AG04450 (cell line): ENCODE results near the gene NUP42. TPM values are rescaled to one million over a fixed set of nuclear protein-coding genes. Genes with fewer than 3 reads are reported as not detected.

ENCODE experiments used
- CTCF ChIA-PET: fragments of 300-600, 350-600 bp; formaldehyde crosslinking; extraction: SDS; loops from one replicate; lab custom pipeline; 2022; ENCODE audit warnings: antibody characterized with exemption, inconsistent platforms; lab: Charles Lee
- POLR2A ChIA-PET: fragments of 350-600 bp; formaldehyde crosslinking; extraction: SDS; loops from one replicate; lab custom pipeline; 2021; ENCODE audit warnings: antibody characterized with exemption, inconsistent platforms; lab: Yijun Ruan, JAX
- DNase-seq: peaks from one replicate; pipeline ENCODE4 v3.0.0-alpha.2; 2011; ENCODE audit warnings: low read depth, low spot score
- H3K27ac ChIP-seq: one replicate; pipeline ENCODE4 v1.5.1; 2012; ENCODE audit warnings: low read depth, low read length, control low read depth
- H3K27me3 ChIP-seq: one replicate; pipeline ENCODE4 v1.6.0; 2012; ENCODE audit warnings: low read length; ENCODE audit not compliant: control insufficient read depth, insufficient read depth
- H3K4me3 ChIP-seq: 2 replicates; pipeline ENCODE4 v1.5.1; 2011; ENCODE audit warnings: mild to moderate bottlenecking, low read depth, low read length, control low read depth
- H3K9me3 ChIP-seq: 2 replicates; pipeline ENCODE4 v1.5.1; 2012; ENCODE audit warnings: low read length; ENCODE audit not compliant: control insufficient read depth, insufficient read depth
- polyA plus RNA-seq: library from polyadenylated mRNA; depleted of rRNA; stranded (reverse); fragments of >200 nt; gene quantifications from 2 replicates; pipeline ENCODE4 v1.2.3, GENCODE V29; 2011
- TF ChIP-seq, protein P1 (sequence below): IDR thresholded peaks from 2 replicates; pipeline ENCODE4 v1.5.1; 2011; ENCODE audit warnings: low read depth, low read length, control low read depth, inconsistent platforms

The NUP42 gene
- polyA plus RNA-seq, 1 experiment = 17.4 TPM

DNA sequence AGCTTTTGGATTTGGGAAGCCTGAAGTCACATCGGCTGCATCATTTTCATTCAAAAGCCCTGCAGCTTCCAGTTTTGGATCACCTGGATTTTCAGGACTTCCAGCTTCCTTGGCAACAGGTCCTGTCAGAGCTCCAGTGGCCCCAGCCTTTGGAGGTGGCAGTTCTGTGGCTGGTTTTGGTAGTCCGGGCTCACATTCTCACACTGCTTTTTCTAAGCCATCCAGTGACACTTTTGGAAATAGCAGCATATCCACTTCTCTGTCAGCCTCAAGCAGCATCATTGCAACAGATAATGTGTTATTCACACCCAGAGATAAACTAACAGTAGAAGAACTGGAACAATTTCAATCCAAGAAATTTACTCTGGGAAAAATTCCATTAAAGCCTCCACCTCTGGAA is 18.5 kb downstream of the NUP42 start:
- H3K27ac ChIP-seq = no peak overlapping the region
- H3K9me3 ChIP-seq = no peaks in the 10 kb centered on the region
- CTCF ChIA-PET = no interaction called here
- no peak for DNase-seq
- POLR2A ChIA-PET = no interaction called here
- no peak overlapping the region for H3K4me3 ChIP-seq
- TF ChIP-seq, protein P1, sequence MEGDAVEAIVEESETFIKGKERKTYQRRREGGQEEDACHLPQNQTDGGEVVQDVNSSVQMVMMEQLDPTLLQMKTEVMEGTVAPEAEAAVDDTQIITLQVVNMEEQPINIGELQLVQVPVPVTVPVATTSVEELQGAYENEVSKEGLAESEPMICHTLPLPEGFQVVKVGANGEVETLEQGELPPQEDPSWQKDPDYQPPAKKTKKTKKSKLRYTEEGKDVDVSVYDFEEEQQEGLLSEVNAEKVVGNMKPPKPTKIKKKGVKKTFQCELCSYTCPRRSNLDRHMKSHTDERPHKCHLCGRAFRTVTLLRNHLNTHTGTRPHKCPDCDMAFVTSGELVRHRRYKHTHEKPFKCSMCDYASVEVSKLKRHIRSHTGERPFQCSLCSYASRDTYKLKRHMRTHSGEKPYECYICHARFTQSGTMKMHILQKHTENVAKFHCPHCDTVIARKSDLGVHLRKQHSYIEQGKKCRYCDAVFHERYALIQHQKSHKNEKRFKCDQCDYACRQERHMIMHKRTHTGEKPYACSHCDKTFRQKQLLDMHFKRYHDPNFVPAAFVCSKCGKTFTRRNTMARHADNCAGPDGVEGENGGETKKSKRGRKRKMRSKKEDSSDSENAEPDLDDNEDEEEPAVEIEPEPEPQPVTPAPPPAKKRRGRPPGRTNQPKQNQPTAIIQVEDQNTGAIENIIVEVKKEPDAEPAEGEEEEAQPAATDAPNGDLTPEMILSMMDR = no peak
- H3K27me3 ChIP-seq = no peaks in the 10 kb centered on the region

DNA sequence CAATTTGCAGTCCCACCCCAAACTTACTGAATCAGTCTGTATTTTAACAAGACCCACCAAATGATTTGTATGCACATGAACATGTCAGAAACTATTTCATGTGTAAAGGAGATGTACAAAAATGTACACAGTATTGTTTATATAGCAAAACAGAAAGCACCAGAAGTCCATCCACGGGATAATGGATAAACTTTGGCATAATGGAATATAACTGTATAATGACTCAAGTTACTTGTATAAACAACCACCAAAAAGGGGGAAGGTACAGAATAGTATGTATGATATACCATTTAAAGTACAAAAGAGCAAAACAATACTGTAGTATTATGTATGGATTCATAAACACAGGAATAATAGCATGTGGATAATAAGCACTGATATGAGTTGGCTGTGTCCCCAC is 22.4 kb downstream of the NUP42 start:
- Histone ChIP-seq H3K27ac (no peak overlapping the region), H3K27me3 (no peaks in the 10 kb centered on the region), H3K4me3 (no peak overlapping the region), H3K9me3 (peaks cover 4% of the 10 kb centered on the region; the same call in 1 of the 2 replicates)
- ChIA-PET CTCF (interaction anchor here (1.4 kb wide), 1 partner anchor 58 kb away, joined by 3 read pairs; no protein-coding TSS in a partner anchor), POLR2A (no interaction called here)
- TF ChIP-seq, protein P1 = no peak
- no peak for DNase-seq

DNA sequence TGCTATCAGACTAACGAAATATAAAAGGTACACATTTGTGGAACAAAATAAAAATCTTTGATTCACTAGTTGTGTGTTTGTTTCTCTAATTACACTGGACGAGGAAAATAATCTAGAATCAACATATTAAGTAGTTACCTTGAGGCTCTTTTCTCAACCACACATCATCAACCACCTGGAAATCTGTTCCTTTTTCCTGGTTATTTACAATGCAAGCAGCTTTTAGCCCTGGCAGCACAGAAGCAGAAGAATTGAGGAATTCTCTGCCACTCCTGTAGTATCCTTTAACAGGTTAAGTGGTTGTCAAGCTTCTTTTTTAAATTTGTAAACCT is 23.7 kb downstream of the NUP42 start:
- Histone ChIP-seq H3K27me3 (no peaks in the 10 kb centered on the region), H3K9me3 (peaks cover 4% of the 10 kb centered on the region; the same call in 1 of the 2 replicates), H3K4me3 (no peak overlapping the region), H3K27ac (no peak overlapping the region)
- TF ChIP-seq, protein P1 = no peak
- CTCF ChIA-PET = interaction anchor here (1.4 kb wide), 1 partner anchor 57 kb away, joined by 3 read pairs; no protein-coding TSS in a partner anchor
- DNase-seq = no peak
- POLR2A ChIA-PET = no interaction called here

DNA sequence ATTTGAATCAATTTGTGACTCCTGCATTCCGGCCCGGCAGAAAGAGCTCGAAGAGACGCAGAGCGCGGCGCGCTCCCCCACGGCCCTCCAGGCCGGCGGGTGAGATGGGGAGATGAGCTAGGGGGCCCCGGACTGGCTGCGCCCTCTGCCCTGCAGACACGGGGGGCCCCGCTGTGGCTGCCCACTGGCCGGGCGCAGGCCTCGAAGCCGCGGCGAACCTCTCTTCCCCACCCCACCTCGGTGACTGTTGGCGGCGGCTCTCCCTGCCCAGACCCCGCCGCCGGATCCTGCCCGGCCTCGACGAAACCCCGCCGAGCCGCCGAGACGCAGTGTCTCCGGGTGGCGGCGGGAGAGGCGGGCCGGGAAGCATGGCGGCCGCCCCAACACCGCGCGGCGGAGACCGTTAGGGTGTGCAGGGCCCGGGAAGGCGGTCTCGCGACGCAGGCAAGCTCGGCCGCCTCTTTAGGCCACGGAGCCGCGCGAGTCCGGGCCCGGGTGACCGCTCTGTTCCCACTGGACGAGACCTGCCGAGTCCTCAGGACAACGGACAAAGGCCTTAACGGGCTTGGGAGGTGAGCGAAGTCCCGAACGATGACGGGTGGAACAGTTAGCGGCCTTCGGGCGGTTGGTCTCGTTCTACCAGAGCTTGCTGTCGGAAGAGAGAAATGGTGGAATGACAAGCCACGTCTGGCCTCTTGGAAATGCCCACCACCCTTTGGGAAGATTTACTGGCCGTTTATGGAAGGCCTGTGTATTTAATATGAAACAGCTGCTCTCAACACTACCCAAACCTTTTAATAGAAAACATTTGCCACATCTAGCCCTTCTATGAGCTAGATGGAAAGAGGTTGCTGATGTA is 24.3 kb downstream of the NUP42 start:
- Histone ChIP-seq H3K9me3 (peaks cover 4% of the 10 kb centered on the region; the same call in 1 of the 2 replicates), H3K27ac (no peak overlapping the region), H3K4me3 (no peak overlapping the region), H3K27me3 (no peaks in the 10 kb centered on the region)
- TF ChIP-seq, protein P1 = no peak
- CTCF ChIA-PET = interaction anchor here (1.4 kb wide), 1 partner anchor 56 kb away, joined by 3 read pairs; no protein-coding TSS in a partner anchor
- POLR2A ChIA-PET = interaction anchor here (0.7 kb wide), 1 partner anchor 924 kb away, joined by 3 read pairs; no protein-coding TSS in a partner anchor
- no peak for DNase-seq

DNA sequence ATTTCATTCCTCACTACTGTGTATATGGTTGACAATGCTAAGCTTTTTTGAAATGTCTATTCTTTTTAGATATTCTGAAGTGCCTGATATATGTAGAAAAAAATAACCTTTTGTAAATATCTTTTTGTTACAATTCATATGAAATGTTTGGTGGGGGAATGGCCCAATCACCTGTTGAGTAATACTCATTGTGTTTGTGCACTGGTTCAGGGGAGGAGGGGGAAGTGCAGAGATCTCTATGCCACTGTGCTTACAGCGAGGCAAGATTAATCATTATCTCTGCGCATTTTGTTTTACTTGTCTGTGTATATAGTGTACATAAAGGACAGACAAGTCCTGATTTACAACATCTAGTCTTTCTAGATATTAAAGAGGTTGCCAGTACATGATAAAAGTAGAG is 25.2 kb downstream of the NUP42 start:
- no peak overlapping the region for H3K4me3 ChIP-seq
- peaks cover 4% of the 10 kb centered on the region; the same call in 1 of the 2 replicates for H3K9me3 ChIP-seq
- TF ChIP-seq, protein P1 = no peak
- ChIA-PET CTCF (interaction anchor here (0.7 kb wide), 1 partner anchor 22 kb away, joined by 3 read pairs; no protein-coding TSS in a partner anchor), POLR2A (interaction anchor here (0.7 kb wide), 1 partner anchor 925 kb away, joined by 3 read pairs; no protein-coding TSS in a partner anchor)
- H3K27me3 ChIP-seq = no peaks in the 10 kb centered on the region
- H3K27ac ChIP-seq = no peak overlapping the region
- DNase-seq = no peak
